Measurements from ENCODE around the gene PHF3.

DNA sequence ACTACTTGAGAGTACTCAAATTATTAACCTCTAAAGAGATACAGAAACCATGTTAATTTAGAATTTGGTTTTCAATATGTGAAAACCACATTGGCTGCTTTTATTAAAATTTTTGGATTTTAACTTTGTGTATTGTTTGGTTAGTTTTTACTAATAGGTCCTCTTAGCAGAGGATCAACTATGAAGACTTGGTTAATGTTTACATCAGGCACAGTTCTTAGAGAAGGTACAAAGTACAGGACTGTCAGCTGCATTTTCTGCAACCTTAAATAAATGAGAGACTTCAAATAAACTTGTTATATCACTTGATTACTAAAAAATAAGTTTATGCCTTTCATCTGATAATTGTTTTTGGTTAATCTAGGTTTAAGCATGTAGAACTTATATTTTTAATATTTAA lies 89.1 kb downstream of the PHF3 start:
- TF ChIP-seq, protein P1, sequence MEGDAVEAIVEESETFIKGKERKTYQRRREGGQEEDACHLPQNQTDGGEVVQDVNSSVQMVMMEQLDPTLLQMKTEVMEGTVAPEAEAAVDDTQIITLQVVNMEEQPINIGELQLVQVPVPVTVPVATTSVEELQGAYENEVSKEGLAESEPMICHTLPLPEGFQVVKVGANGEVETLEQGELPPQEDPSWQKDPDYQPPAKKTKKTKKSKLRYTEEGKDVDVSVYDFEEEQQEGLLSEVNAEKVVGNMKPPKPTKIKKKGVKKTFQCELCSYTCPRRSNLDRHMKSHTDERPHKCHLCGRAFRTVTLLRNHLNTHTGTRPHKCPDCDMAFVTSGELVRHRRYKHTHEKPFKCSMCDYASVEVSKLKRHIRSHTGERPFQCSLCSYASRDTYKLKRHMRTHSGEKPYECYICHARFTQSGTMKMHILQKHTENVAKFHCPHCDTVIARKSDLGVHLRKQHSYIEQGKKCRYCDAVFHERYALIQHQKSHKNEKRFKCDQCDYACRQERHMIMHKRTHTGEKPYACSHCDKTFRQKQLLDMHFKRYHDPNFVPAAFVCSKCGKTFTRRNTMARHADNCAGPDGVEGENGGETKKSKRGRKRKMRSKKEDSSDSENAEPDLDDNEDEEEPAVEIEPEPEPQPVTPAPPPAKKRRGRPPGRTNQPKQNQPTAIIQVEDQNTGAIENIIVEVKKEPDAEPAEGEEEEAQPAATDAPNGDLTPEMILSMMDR (IDR thresholded peaks at IDR 0.05): no peak
- no peak for TF ChIP-seq EZH2 (IDR thresholded peaks at IDR 0.05; ENCODE audit: borderline replicate concordance, insufficient read depth, low read depth, low read length, poor library complexity, severe bottlenecking)
